ENCODE data around the gene TCF23.
A peak's percentile ranks its signal among the peaks of the same experiment; 100 is the strongest.

TCF23 gene

DNA sequence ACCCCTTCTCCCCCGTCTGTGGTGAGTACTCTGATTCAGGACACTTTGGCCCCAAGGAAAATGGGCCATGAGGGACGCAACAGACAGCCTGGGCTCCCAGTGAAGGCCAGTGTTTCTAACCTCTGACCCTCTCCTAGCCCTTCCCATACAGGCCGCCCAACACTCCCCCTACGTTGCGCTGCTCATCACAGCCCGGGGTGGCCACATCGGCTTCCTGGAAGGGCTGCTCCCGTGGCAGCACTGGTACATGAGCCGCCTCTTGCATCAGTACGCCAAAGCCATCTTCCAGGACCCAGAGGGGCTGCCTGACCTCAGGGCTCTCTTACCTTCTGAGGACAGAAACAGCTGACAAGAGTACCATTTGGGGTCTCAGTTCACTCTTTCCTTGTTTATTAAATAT lies 18.4 kb upstream of the TCF23 start:
- no peak overlapping the region for H3K4me2 ChIP-seq (ENCODE audit: insufficient read depth, low read length, poor library complexity, severe bottlenecking)
- DNase-seq (ENCODE audit: low spot score): no peak
- H3K4me1 ChIP-seq (ENCODE audit: control insufficient read depth in 2 of 2, insufficient read depth in 1 of 2, low read depth in 1 of 2, low read length in 2 of 2): peaks cover 5 to 8% of the 10 kb centered on the region in 2 donors
- H2BK5ac ChIP-seq (ENCODE audit: low read length): no peak overlapping the region
- no peak overlapping the region for H4K91ac ChIP-seq (ENCODE audit: low read depth, low read length, poor library complexity)
- no peaks in the 10 kb centered on the region for H3K9me3 ChIP-seq (replicated peaks in 1 of 2; ENCODE audit: control insufficient read depth in 2 of 2, insufficient read depth in 1 of 2, low read depth in 1 of 2, low read length in 2 of 2)
- H3K14ac ChIP-seq (ENCODE audit: low read length): no peak overlapping the region
- H4K8ac ChIP-seq (ENCODE audit: low read depth, low read length): no peak overlapping the region
- peaks cover 9% of the 10 kb centered on the region for H3K79me1 ChIP-seq (ENCODE audit: low read depth, low read length)
- no peak overlapping the region for H3K4me3 ChIP-seq (ENCODE audit: low read length in 2 of 2)
- H2AK5ac ChIP-seq (ENCODE audit: low read depth, low read length): no peak overlapping the region
- peaks cover 28 to 45% of the 10 kb centered on the region in 2 donors for H3K36me3 ChIP-seq (replicated peaks in 1 of 2; ENCODE audit: control insufficient read depth in 2 of 2, insufficient read depth in 2 of 2, low read length in 2 of 2)
- no peak overlapping the region for H2BK12ac ChIP-seq (ENCODE audit: low read length)
- no peak overlapping the region for H2BK15ac ChIP-seq (ENCODE audit: low read length)
- H3K27me3 ChIP-seq (ENCODE audit: control insufficient read depth in 3 of 3, insufficient read depth in 3 of 3, low read depth in 1 of 3, low read length in 3 of 3): no peaks in the 10 kb centered on the region
- no peak overlapping the region for H3K23ac ChIP-seq (ENCODE audit: low read depth, low read length, poor library complexity)
- H3K18ac ChIP-seq (ENCODE audit: low read length): no peak overlapping the region
- WGBS, 2 donors (ENCODE audit: extremely low coverage in 2 of 2, insufficient read length in 2 of 2, insufficient replicate concordance in 1 of 2): no CpG with 5 or more reads among the region's 10 CpGs
- no peak overlapping the region for H2AFZ ChIP-seq (ENCODE audit: low read length)
- no peak overlapping the region for H3K27ac ChIP-seq (replicated peaks; ENCODE audit: low read length)
- no peak overlapping the region for H3K4ac ChIP-seq (ENCODE audit: low read length)
- H2BK120ac ChIP-seq (ENCODE audit: low read depth, low read length): no peak overlapping the region
- no peak overlapping the region for H3K9ac ChIP-seq (ENCODE audit: low read depth, low read length, poor library complexity)

DNA sequence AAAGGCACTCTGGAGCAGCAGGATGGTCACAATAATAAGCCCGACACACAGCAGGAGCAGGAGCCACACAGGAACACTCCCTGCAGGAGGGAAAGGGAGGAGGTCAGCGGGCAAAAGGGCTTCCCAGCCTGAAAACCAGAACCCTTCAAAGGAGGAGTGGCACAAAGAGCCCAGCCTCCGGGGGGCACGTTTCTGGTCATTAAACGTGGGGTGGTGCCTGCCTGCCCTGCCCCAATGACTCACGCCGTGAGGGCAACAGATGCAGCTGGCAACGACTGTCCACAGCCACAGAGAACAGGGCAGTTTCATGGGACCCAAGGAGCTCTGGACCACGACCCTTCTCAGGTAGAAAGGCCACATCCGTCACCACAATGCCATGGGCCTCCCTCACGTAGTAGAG lies 17.4 kb upstream of the TCF23 start:
- H3K4ac ChIP-seq (ENCODE audit: low read length): no peak overlapping the region
- no peak overlapping the region for H2AFZ ChIP-seq (ENCODE audit: low read length)
- H3K4me1 ChIP-seq (ENCODE audit: control insufficient read depth in 2 of 2, insufficient read depth in 1 of 2, low read depth in 1 of 2, low read length in 2 of 2): peaks cover 5 to 8% of the 10 kb centered on the region in 2 donors
- H3K14ac ChIP-seq (ENCODE audit: low read length): no peak overlapping the region
- H3K36me3 ChIP-seq (replicated peaks in 1 of 2; ENCODE audit: control insufficient read depth in 2 of 2, insufficient read depth in 2 of 2, low read length in 2 of 2): peaks cover 28 to 45% of the 10 kb centered on the region in 2 donors
- H3K27me3 ChIP-seq (ENCODE audit: control insufficient read depth in 3 of 3, insufficient read depth in 3 of 3, low read depth in 1 of 3, low read length in 3 of 3): no peaks in the 10 kb centered on the region
- no peak overlapping the region for H3K18ac ChIP-seq (ENCODE audit: low read length)
- peaks cover 9% of the 10 kb centered on the region for H3K79me1 ChIP-seq (ENCODE audit: low read depth, low read length)
- H3K4me3 ChIP-seq (ENCODE audit: low read length in 2 of 2): no peak overlapping the region
- H2BK5ac ChIP-seq (ENCODE audit: low read length): no peak overlapping the region
- H3K23ac ChIP-seq (ENCODE audit: low read depth, low read length, poor library complexity): no peak overlapping the region
- H3K9me3 ChIP-seq (replicated peaks in 1 of 2; ENCODE audit: control insufficient read depth in 2 of 2, insufficient read depth in 1 of 2, low read depth in 1 of 2, low read length in 2 of 2): no peaks in the 10 kb centered on the region
- no peak overlapping the region for H2BK15ac ChIP-seq (ENCODE audit: low read length)
- H2BK12ac ChIP-seq (ENCODE audit: low read length): no peak overlapping the region
- peak overlapping the region; percentile 93 for H4K8ac ChIP-seq (ENCODE audit: low read depth, low read length)
- H3K9ac ChIP-seq (ENCODE audit: low read depth, low read length, poor library complexity): no peak overlapping the region
- DNase-seq (ENCODE audit: low spot score): no peak
- no peak overlapping the region for H4K91ac ChIP-seq (ENCODE audit: low read depth, low read length, poor library complexity)
- H3K4me2 ChIP-seq (ENCODE audit: insufficient read depth, low read length, poor library complexity, severe bottlenecking): no peak overlapping the region
- no peak overlapping the region for H3K27ac ChIP-seq (replicated peaks; ENCODE audit: low read length)
- H2AK5ac ChIP-seq (ENCODE audit: low read depth, low read length): no peak overlapping the region
- no peak overlapping the region for H2BK120ac ChIP-seq (ENCODE audit: low read depth, low read length)
- WGBS, 2 donors (ENCODE audit: extremely low coverage in 2 of 2, insufficient read length in 2 of 2, insufficient replicate concordance in 1 of 2): no CpG with 5 or more reads among the region's 11 CpGs

DNA sequence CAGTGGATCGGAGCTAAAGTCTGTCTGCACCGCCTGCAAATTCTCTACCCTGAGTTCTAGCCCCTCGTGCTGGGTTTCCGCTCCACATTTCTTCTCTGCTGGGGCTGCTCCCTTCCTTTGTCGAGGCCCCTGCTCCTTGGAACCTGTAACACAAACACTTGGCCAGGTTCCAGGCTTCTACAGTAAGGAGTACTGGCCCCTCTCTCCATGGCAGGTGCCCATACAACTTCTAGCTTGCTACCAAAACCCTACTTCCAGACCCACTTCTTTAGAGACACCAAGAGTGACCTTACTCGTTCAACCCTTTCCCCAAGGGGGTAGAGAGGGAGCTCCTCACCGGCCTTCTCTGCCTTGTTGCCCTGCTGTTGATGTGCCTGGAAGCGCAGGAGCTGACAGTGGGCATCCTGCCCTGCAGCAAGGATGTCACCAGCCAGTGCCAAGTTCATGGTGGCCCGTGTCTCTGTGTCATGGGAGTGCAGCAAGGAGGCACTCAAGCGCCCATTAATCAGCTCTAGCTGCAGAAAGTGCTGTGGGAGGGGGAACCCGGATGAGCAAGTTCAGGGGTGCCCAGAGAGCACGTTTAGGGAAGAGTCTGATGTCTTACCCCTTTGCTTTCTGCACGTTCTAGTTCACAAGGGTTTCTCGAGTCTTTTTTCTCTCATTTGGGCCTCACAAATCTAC lies 15.5 kb upstream of the TCF23 start:
- peak overlapping the region; percentile 95 to 98 for H3K4me3 ChIP-seq (ENCODE audit: low read length in 2 of 2)
- H3K36me3 ChIP-seq (replicated peaks in 1 of 2; ENCODE audit: control insufficient read depth in 2 of 2, insufficient read depth in 2 of 2, low read length in 2 of 2): peaks cover 28 to 45% of the 10 kb centered on the region in 2 donors
- H3K4me2 ChIP-seq (ENCODE audit: insufficient read depth, low read length, poor library complexity, severe bottlenecking): peak overlapping the region; percentile 66
- no peak overlapping the region for H4K91ac ChIP-seq (ENCODE audit: low read depth, low read length, poor library complexity)
- H2BK120ac ChIP-seq (ENCODE audit: low read depth, low read length): no peak overlapping the region
- no peaks in the 10 kb centered on the region for H3K9me3 ChIP-seq (replicated peaks in 1 of 2; ENCODE audit: control insufficient read depth in 2 of 2, insufficient read depth in 1 of 2, low read depth in 1 of 2, low read length in 2 of 2)
- no peak overlapping the region for H2BK5ac ChIP-seq (ENCODE audit: low read length)
- H4K8ac ChIP-seq (ENCODE audit: low read depth, low read length): no peak overlapping the region
- peak overlapping the region; percentile 31 for H3K23ac ChIP-seq (ENCODE audit: low read depth, low read length, poor library complexity)
- H3K9ac ChIP-seq (ENCODE audit: low read depth, low read length, poor library complexity): no peak overlapping the region
- H3K27ac ChIP-seq (replicated peaks; ENCODE audit: low read length): no peak overlapping the region
- H3K79me1 ChIP-seq (ENCODE audit: low read depth, low read length): peaks cover 9% of the 10 kb centered on the region
- H3K14ac ChIP-seq (ENCODE audit: low read length): no peak overlapping the region
- H2BK12ac ChIP-seq (ENCODE audit: low read length): no peak overlapping the region
- H2AFZ ChIP-seq (ENCODE audit: low read length): no peak overlapping the region
- peaks cover 5 to 8% of the 10 kb centered on the region in 2 donors for H3K4me1 ChIP-seq (ENCODE audit: control insufficient read depth in 2 of 2, insufficient read depth in 1 of 2, low read depth in 1 of 2, low read length in 2 of 2)
- DNase-seq (ENCODE audit: low spot score): no peak
- H2AK5ac ChIP-seq (ENCODE audit: low read depth, low read length): no peak overlapping the region
- no CpG with 5 or more reads among the region's 14 CpGs for WGBS, 2 donors (ENCODE audit: extremely low coverage in 2 of 2, insufficient read length in 2 of 2, insufficient replicate concordance in 1 of 2)
- no peak overlapping the region for H3K18ac ChIP-seq (ENCODE audit: low read length)
- H2BK15ac ChIP-seq (ENCODE audit: low read length): no peak overlapping the region
- no peak overlapping the region for H3K4ac ChIP-seq (ENCODE audit: low read length)
- peaks cover 0 to 13% (median 0%) of the 10 kb centered on the region in 3 experiments for H3K27me3 ChIP-seq (ENCODE audit: control insufficient read depth in 3 of 3, insufficient read depth in 3 of 3, low read depth in 1 of 3, low read length in 3 of 3)

DNA sequence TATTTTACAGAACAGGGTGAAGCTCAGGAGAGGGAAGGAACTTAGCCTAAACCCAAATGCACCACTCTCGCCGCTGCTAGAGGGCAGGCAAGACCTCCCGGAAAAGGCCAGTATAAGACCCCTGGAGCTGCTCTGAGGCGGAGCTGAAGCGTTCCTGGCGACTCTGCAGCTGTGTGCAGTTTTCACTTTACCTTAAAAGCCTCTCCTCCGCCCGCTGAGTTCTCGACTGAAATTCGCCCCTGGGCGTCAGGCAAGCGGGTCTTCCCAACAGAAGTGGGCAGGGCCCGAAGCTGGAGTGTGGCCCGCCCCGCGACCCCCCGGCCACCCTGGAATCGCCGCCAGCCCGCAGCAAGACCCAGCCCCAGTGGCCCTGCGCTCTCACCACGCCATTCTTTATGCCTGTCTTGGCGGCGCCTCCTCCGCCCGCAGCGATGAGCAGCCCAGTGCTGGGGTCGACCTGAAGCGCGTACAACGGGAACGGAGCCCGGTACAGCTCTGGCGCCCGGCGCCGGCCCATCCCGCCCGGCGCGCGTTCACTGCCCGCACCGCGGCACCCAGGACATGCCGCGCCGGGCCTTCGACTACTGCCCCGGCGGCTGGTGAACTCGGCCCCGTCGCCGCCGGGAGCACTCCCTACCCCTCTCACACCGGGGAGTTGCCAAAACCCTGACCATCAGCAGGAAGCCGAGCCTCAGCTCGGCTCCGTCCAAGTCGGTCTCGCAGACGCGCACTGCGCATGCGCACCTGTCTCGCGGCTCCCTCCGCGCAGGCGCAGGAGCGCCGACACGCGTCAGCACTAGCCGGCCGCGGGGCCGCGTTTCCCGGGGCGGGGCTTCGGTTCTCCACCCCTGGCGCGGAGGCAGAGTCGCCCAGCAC lies 14.7 kb upstream of the TCF23 start, which contains the start of gene PREB:
PREB (minus strand) TSS at position 732 of the 876 bp plus-strand sequence; CDS start at position 517, 215 bp downstream.
- Histone ChIP-seq H2BK5ac (ENCODE audit: low read length) (peak within 1 kb of the TSS; percentile 40), H2BK120ac (ENCODE audit: low read depth, low read length) (no peak within 1 kb of the TSS), H3K79me1 (ENCODE audit: low read depth, low read length) (peaks cover 9% of the 10 kb centered on the region), H3K9me3 (replicated peaks in 1 of 2; ENCODE audit: control insufficient read depth in 2 of 2, insufficient read depth in 1 of 2, low read depth in 1 of 2, low read length in 2 of 2) (no peaks in the 10 kb centered on the region), H2AFZ (ENCODE audit: low read length) (peak within 1 kb of the TSS; percentile 98), H3K9ac (ENCODE audit: low read depth, low read length, poor library complexity) (peak within 1 kb of the TSS; percentile 99), H3K4me1 (ENCODE audit: control insufficient read depth in 2 of 2, insufficient read depth in 1 of 2, low read depth in 1 of 2, low read length in 2 of 2) (peaks cover 5 to 8% of the 10 kb centered on the region in 2 donors), H3K14ac (ENCODE audit: low read length) (no peak within 1 kb of the TSS), H4K8ac (ENCODE audit: low read depth, low read length) (peak within 1 kb of the TSS; percentile 70), H3K27ac (replicated peaks; ENCODE audit: low read length) (peak within 1 kb of the TSS; percentile 32), H3K4me3 (ENCODE audit: low read length in 2 of 2) (peak within 1 kb of the TSS; percentile 95 to 98), H2BK12ac (ENCODE audit: low read length) (peak within 1 kb of the TSS; percentile 73), H3K23ac (ENCODE audit: low read depth, low read length, poor library complexity) (peak within 1 kb of the TSS; percentile 92), H3K36me3 (replicated peaks in 1 of 2; ENCODE audit: control insufficient read depth in 2 of 2, insufficient read depth in 2 of 2, low read length in 2 of 2) (peaks cover 28 to 41% of the 10 kb centered on the region in 2 donors), H4K91ac (ENCODE audit: low read depth, low read length, poor library complexity) (peak within 1 kb of the TSS; percentile 75), H3K27me3 (ENCODE audit: control insufficient read depth in 3 of 3, insufficient read depth in 3 of 3, low read depth in 1 of 3, low read length in 3 of 3) (peaks cover 0 to 21% (median 0%) of the 10 kb centered on the region in 3 experiments), H2AK5ac (ENCODE audit: low read depth, low read length) (peak within 1 kb of the TSS; percentile 95), H2BK15ac (ENCODE audit: low read length) (peak within 1 kb of the TSS; percentile 63), H3K18ac (ENCODE audit: low read length) (peak within 1 kb of the TSS; percentile 87), H3K4me2 (ENCODE audit: insufficient read depth, low read length, poor library complexity, severe bottlenecking) (peak within 1 kb of the TSS; percentile 66), H3K4ac (ENCODE audit: low read length) (peak within 1 kb of the TSS; percentile 26)
- WGBS, 2 donors (ENCODE audit: extremely low coverage in 2 of 2, insufficient read length in 2 of 2, insufficient replicate concordance in 1 of 2): no CpG with 5 or more reads among the region's 86 CpGs
- DNase-seq (ENCODE audit: low spot score): peak; percentile 98

Data from neuronal stem cell (in vitro differentiated cells).